HCT116 (cell line): ENCODE results near the gene MAPKBP1. TPM values are rescaled to one million over a fixed set of nuclear protein-coding genes. Genes with fewer than 3 reads are reported as not detected.

Experiments used
- ATAC-seq: fragments of 200-7000 bp; cut with Tn5 transposase; 2 replicates; pipeline ENCODE4 v1.9.1; 2020; ENCODE audit warnings: mild to moderate bottlenecking, moderate library complexity
- BruUV-seq: library from RNA; stranded (reverse); fragments of 400-500 nt; replicated peaks from 2 replicates; lab custom pipeline; 2021; lab: Mats Ljungman, UMichigan
- CTCF ChIA-PET: fragments of 300-600 bp; sonication (Branson Sonifier 250); formaldehyde crosslinking; loops from one replicate; lab custom pipeline; 2021; ENCODE audit warnings: antibody characterized with exemption; lab: Charles Lee
- POLR2A ChIA-PET: fragments of 300-600, 350-600 bp; sonication (Branson Sonifier 250); formaldehyde crosslinking; loops from one replicate; lab custom pipeline; 2021; ENCODE audit warnings: antibody characterized with exemption; lab: Charles Lee
- RAD21 ChIA-PET, 2 experiments: fragments of 300-600 bp; sonication (Branson Sonifier 250); formaldehyde crosslinking; loops; one replicate each; lab custom pipeline; 2023; ENCODE audit warnings: low total read pairs in 2 of 2; ENCODE audit not compliant: uncharacterized antibody in 2 of 2, unreplicated experiment in 2 of 2, low non-redundant PET in 1 of 2; lab: Charles Lee
- DNase-seq: peaks from one replicate; pipeline ENCODE4 v3.0.0-alpha.2; 2010; ENCODE audit warnings: low read depth, low spot score
- H2AFZ ChIP-seq: fragments of 200-600 bp; shearing (Covaris generic), sonication (generic); 2 replicates; pipeline ENCODE4 v1.6.1; 2017; ENCODE audit warnings: low read depth, mixed run types, mixed read lengths, antibody characterized with exemption, low read length; ENCODE audit not compliant: poor library complexity, severe bottlenecking
- H3K27ac ChIP-seq: 2 replicates; pipeline ENCODE4 v1.5.1; 2012; ENCODE audit warnings: low read depth, low read length
- H3K27me3 ChIP-seq: fragments of 200-600 bp; sonication (generic); 2 replicates; pipeline ENCODE4 v1.6.1; 2016; ENCODE audit warnings: mixed run types, low read length, mixed read lengths; ENCODE audit not compliant: insufficient read depth
- H3K36me3 ChIP-seq, 2 experiments: fragments of 200-500 bp in 1 of 2; fragments of 200-600 bp in 1 of 2; sonication (Bioruptor generic) in 1 of 2; sonication (generic) in 1 of 2; 2 replicates each; pipeline versions ENCODE4 v1.5.1 to v1.6.1; 2014 to 2016; ENCODE audit warnings: low read length in 2 of 2, inconsistent platforms in 1 of 2, mixed read lengths in 1 of 2, mixed run types in 1 of 2; ENCODE audit not compliant: insufficient read depth in 2 of 2, control insufficient read depth in 1 of 2
- H3K4me1 ChIP-seq, 2 experiments: fragments of 200-600 bp in 1 of 2; sonication (generic) in 1 of 2; 2 replicates each; pipeline versions ENCODE4 v1.5.1 to v1.6.1; 2012 to 2017; ENCODE audit warnings: low read length in 2 of 2, inconsistent platforms in 1 of 2, mild to moderate bottlenecking in 1 of 2, mixed read lengths in 1 of 2, mixed run types in 1 of 2, moderate library complexity in 1 of 2; ENCODE audit not compliant: insufficient read depth in 2 of 2, control insufficient read depth in 1 of 2
- H3K4me2 ChIP-seq: fragments of 200-600 bp; sonication (generic); 2 replicates; pipeline ENCODE4 v1.6.1; 2017; ENCODE audit warnings: mixed run types, low read length, mixed read lengths
- H3K4me3 ChIP-seq, 2 experiments: fragments of 200-600 bp in 1 of 2; sonication (generic) in 1 of 2; replicated peaks in 1 of 2; 2 replicates each; pipeline ENCODE4 v1.5.1; 2011 to 2016; ENCODE audit warnings: low read length in 2 of 2, control low read depth in 1 of 2, low read depth in 1 of 2, mild to moderate bottlenecking in 1 of 2, mixed read lengths in 1 of 2, mixed run types in 1 of 2
- H3K79me2 ChIP-seq: fragments of 200-600 bp; sonication (generic); 2 replicates; pipeline ENCODE4 v1.6.1; 2017; ENCODE audit warnings: mild to moderate bottlenecking, mixed run types, low read length, moderate library complexity, mixed read lengths; ENCODE audit not compliant: insufficient read depth
- H3K9ac ChIP-seq: fragments of 200-600 bp; sonication (generic); 2 replicates; pipeline ENCODE4 v1.6.1; 2016; ENCODE audit warnings: low read length, mixed read lengths
- H3K9me2 ChIP-seq: fragments of 200-600 bp; sonication (generic), shearing (Covaris generic); 2 replicates; pipeline ENCODE4 v1.6.1; 2017; ENCODE audit warnings: mixed run types, mild to moderate bottlenecking, moderate library complexity; ENCODE audit not compliant: insufficient read depth
- H3K9me3 ChIP-seq, 2 experiments: fragments of 200-500 bp in 1 of 2; fragments of 200-600 bp in 1 of 2; sonication (Bioruptor generic) in 1 of 2; sonication (generic) in 1 of 2; 2 replicates each; pipeline ENCODE4 v1.6.1; 2014 to 2017; ENCODE audit warnings: low read length in 2 of 2, mixed read lengths in 2 of 2, inconsistent platforms in 1 of 2, low read depth in 1 of 2, mild to moderate bottlenecking in 1 of 2, mixed run types in 1 of 2, moderate library complexity in 1 of 2; ENCODE audit not compliant: control insufficient read depth in 1 of 2, insufficient read depth in 1 of 2
- H4K20me1 ChIP-seq: fragments of 200-600 bp; sonication (generic), shearing (Covaris generic); 2 replicates; pipeline ENCODE4 v1.6.1; 2017; ENCODE audit warnings: mixed run types, mild to moderate bottlenecking, moderate library complexity; ENCODE audit not compliant: insufficient read depth
- CEBPB ChIP-seq: IDR thresholded peaks from 2 replicates; pipeline ENCODE4 v1.6.1; 2012; ENCODE audit warnings: low read depth
- POLR2A ChIP-seq: IDR thresholded peaks from 2 replicates; pipeline ENCODE4 v1.7.0; 2011; ENCODE audit warnings: borderline replicate concordance; ENCODE audit not compliant: insufficient read depth, insufficient read length; ENCODE audit errors: extremely low read depth
- POLR2AphosphoS5 ChIP-seq: IDR thresholded peaks from 2 replicates; pipeline ENCODE4 v1.6.1; 2011; ENCODE audit warnings: mild to moderate bottlenecking, low read depth, low read length, moderate library complexity
- SIN3A ChIP-seq: IDR thresholded peaks from 2 replicates; pipeline ENCODE4 v1.6.1; 2012; ENCODE audit warnings: low read depth
- TCF7L2 ChIP-seq: IDR thresholded peaks from 2 replicates; pipeline ENCODE4 v1.7.0; 2011; ENCODE audit warnings: borderline replicate concordance, inconsistent platforms; ENCODE audit not compliant: insufficient read depth, insufficient read length; ENCODE audit errors: extremely low read depth
- intact Hi-C: fragments of 100-400 bp; cut with micrococcal nuclease; formaldehyde crosslinking; loops from 2 replicates; pipeline ENCODE4 v1.10.0; 2022
- total RNA-seq: library from RNA; stranded (reverse); gene quantifications from one replicate; pipeline ENCODE4 v1.2.1, GENCODE V29; 2021; ENCODE audit not compliant: unreplicated experiment
- TF ChIP-seq, protein P1 (sequence below), 3 experiments: fragments of 200-600 bp in 1 of 3; sonication (generic) in 1 of 3; IDR thresholded peaks in 2 of 3; conservative IDR thresholded peaks in 1 of 3; 2 replicates each; pipeline ENCODE4 v1.5.1; 2012 to 2017; ENCODE audit warnings: low read depth in 2 of 3, low read length in 2 of 3, antibody characterized with exemption in 1 of 3, borderline replicate concordance in 1 of 3, control low read depth in 1 of 3, mild to moderate bottlenecking in 1 of 3, mixed read lengths in 1 of 3, mixed run types in 1 of 3, moderate library complexity in 1 of 3; ENCODE audit not compliant: insufficient read depth in 1 of 3
- TF ChIP-seq, protein P2 (sequence below): IDR thresholded peaks from 2 replicates; pipeline ENCODE4 v1.6.1; 2012

The MAPKBP1 gene
- total RNA-seq, 1 experiment from 2014 or later: 21.3 TPM

DNA sequence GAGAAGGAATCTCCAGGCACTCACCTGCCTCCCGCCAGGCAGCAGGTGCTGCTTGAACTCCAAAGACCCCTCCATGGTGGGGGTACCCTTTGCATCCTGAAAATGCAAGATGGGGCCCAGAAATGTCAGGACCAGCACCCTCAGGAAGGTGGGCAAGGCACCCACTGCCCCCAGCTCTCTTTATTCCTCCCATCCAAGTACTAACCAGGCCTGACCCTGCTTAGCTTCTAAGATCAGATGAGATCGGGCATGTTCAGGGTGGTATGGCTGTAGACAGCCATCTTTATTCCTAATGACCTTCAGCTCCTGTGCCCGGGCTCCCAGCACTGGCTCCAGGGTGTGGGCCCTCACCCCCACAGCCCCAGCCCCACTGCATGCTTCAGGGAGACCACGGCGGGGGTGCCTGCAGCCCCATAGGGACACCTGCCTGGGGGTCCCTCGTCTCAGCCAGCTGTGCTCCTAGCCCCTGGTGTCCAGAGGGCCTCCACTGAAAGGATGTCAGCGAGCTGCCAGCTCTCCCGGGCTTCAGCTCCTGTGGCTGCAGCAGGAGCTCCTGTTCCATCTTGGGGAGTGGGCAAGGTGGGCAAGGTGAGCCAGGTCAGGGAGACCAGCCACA is 77.6 kb downstream of the MAPKBP1 start:
- no peak overlapping the region for H3K4me3 ChIP-seq
- ChIA-PET POLR2A (interaction anchor here (0.6 to 0.7 kb wide), 2 partner anchors 78 to 84 kb away, joined by 3 read pairs; partner anchors contain the start of gene MAPKBP1), CTCF (no interaction called here), RAD21 (no interaction called here)
- H3K9ac ChIP-seq: no peak overlapping the region
- no peak for DNase-seq
- H3K79me2 ChIP-seq: no peaks in the 10 kb centered on the region
- H3K27ac ChIP-seq: no peak overlapping the region
- H3K4me1 ChIP-seq: no peaks in the 10 kb centered on the region
- no peak for TF ChIP-seq CEBPB
- no peak for TF ChIP-seq POLR2AphosphoS5
- TF ChIP-seq, protein P1, sequence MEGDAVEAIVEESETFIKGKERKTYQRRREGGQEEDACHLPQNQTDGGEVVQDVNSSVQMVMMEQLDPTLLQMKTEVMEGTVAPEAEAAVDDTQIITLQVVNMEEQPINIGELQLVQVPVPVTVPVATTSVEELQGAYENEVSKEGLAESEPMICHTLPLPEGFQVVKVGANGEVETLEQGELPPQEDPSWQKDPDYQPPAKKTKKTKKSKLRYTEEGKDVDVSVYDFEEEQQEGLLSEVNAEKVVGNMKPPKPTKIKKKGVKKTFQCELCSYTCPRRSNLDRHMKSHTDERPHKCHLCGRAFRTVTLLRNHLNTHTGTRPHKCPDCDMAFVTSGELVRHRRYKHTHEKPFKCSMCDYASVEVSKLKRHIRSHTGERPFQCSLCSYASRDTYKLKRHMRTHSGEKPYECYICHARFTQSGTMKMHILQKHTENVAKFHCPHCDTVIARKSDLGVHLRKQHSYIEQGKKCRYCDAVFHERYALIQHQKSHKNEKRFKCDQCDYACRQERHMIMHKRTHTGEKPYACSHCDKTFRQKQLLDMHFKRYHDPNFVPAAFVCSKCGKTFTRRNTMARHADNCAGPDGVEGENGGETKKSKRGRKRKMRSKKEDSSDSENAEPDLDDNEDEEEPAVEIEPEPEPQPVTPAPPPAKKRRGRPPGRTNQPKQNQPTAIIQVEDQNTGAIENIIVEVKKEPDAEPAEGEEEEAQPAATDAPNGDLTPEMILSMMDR (IDR thresholded peaks at IDR 0.05 in 2 of 3, conservative IDR thresholded peaks at IDR 0.05 in 1 of 3; ENCODE audit: borderline replicate concordance in 1 of 3, insufficient read depth in 1 of 3, low read depth in 2 of 3, low read length in 2 of 3): no peak
- TF ChIP-seq POLR2A: no peak
- TF ChIP-seq, all 23 proteins: peak for 0
- H3K9me3 ChIP-seq: no peaks in the 10 kb centered on the region
- BruUV-seq: no TSS peak
- no peak overlapping the region for H3K4me2 ChIP-seq
- H3K9me2 ChIP-seq: no peaks in the 10 kb centered on the region
- ATAC-seq: no peak
- intact Hi-C loops: no loop called here
- H3K27me3 ChIP-seq: no peaks in the 10 kb centered on the region
- H2AFZ ChIP-seq: no peak overlapping the region
- no peaks in the 10 kb centered on the region for H4K20me1 ChIP-seq
- H3K36me3 ChIP-seq: no peaks in the 10 kb centered on the region

DNA sequence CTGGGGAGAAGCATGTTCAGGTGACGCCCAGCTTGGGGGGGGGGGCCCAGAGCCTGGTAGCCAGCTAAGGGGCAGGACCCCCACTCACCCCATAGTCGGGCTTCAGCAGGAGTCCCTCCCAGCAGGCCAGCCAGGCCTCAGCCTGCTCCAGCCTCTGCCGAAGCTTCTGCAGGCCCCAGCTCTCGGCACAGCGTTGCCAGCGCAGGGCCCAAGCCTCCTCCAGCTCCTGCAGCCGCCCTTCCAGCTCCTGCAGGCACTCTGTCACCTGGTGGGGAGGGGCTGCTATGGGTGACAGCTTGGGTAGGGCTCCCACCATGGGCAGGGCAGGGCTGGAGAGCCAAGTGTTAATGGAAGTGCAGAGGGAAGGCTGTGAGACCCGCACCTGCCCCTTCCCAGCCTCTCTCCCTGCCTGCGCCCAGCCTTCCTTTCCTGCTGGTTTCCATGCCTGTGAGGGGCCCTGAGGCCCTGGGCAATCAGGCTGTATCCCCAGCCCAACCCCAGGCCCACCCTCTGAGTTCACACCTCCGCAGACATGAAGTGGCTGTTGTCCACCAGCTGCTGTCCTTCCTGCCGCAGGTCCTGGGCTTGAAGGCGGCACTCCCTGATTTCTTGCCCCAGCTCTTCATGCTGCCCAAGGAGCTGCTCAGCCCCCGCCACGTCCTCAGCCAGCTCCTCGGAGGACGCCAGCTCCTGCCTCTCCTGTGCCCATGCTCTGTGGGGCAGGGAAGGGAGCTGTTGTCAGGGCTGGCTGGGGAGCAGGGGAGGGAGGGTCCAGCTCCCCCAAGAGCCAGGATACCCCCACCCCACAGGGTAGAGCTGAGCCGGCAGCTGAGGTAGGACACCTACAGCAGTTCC is 78.7 kb downstream of the MAPKBP1 start:
- CTCF ChIA-PET: no interaction called here
- Histone ChIP-seq H3K27me3 (no peaks in the 10 kb centered on the region), H3K4me1 (no peaks in the 10 kb centered on the region), H2AFZ (no peak overlapping the region), H3K4me2 (no peak overlapping the region), H3K79me2 (no peaks in the 10 kb centered on the region), H3K4me3 (no peak overlapping the region), H3K9me3 (no peaks in the 10 kb centered on the region), H3K36me3 (no peaks in the 10 kb centered on the region), H3K27ac (no peak overlapping the region), H3K9ac (no peak overlapping the region), H4K20me1 (no peaks in the 10 kb centered on the region), H3K9me2 (no peaks in the 10 kb centered on the region)
- RAD21 ChIA-PET: no interaction called here
- no peak for TF ChIP-seq CEBPB
- TF ChIP-seq, protein P2, sequence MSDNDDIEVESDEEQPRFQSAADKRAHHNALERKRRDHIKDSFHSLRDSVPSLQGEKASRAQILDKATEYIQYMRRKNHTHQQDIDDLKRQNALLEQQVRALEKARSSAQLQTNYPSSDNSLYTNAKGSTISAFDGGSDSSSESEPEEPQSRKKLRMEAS: no peak
- TF ChIP-seq SIN3A: no peak
- TF ChIP-seq TCF7L2: no peak
- no peak for TF ChIP-seq POLR2AphosphoS5
- no TSS peak for BruUV-seq
- POLR2A ChIA-PET: interaction anchor here (0.7 kb wide), 1 partner anchor 79 kb away, joined by 3 read pairs; the partner anchor contains the start of gene MAPKBP1
- DNase-seq (no peak), ATAC-seq (no peak)
- intact Hi-C loops: no loop called here
